Adrenal gland (tissue), 12 donors: ENCODE measurements around the gene KIF1C. TPM values are rescaled to one million over a fixed set of nuclear protein-coding genes. Genes with fewer than 3 reads are reported as not detected.

Source experiments
- DNase-seq, 7 donors: peaks; one replicate each; pipeline ENCODE4 v3.0.0-alpha.2; 2019 to 2020
- H3K27ac ChIP-seq, 5 donors: fragments of 200-600 bp; sonication (generic) in 4 of 5; 1 replicate in 3 of 5; 2 replicates in 2 of 5; pipeline versions ENCODE4 v1.5.1 to v1.8.0; 2016 to 2020; ENCODE audit warnings: mild to moderate bottlenecking in 1 of 5
- H3K27me3 ChIP-seq: fragments of 200-600 bp; 2 replicates; pipeline ENCODE4 v1.8.0; 2021
- H3K36me3 ChIP-seq, 2 donors: fragments of 200-600 bp; replicated peaks in 1 of 2; 1 replicate in 1 of 2; 2 replicates in 1 of 2; pipeline versions ENCODE4 v1.5.1 to v1.8.0; 2018 to 2022
- H3K4me1 ChIP-seq, 2 donors: fragments of 200-600 bp; replicated peaks in 1 of 2; 1 replicate in 1 of 2; 2 replicates in 1 of 2; pipeline versions ENCODE4 v1.5.1 to v1.8.0; 2018 to 2021
- H3K4me3 ChIP-seq, 4 donors: fragments of 200-600 bp; sonication (generic) in 3 of 4; one replicate each; pipeline ENCODE4 v1.5.1; 2016 to 2018
- H3K9me3 ChIP-seq, 3 donors: fragments of 200-600 bp; sonication (generic) in 1 of 3; replicated peaks in 1 of 3; 1 replicate in 2 of 3; 2 replicates in 1 of 3; pipeline versions ENCODE4 v1.5.1 to v1.8.0; 2016 to 2021
- POLR2A ChIP-seq, 2 donors: fragments of 450-650 bp; IDR thresholded peaks; one replicate each; pipeline ENCODE4 v1.6.1; 2017; ENCODE audit warnings: antibody characterized with exemption in 2 of 2, mild to moderate bottlenecking in 2 of 2, moderate library complexity in 1 of 2
- WGBS, 4 donors: extraction: QIAGEN DNeasy Blood & Tissue Kit in 2 of 4; methylation state at CpG; one replicate each; pipeline versions ENCODE4 v1.1.5 to v1.1.7; 2013 to 2017; 5-methylcytosine and 5-hydroxymethylcytosine counted together
- intact Hi-C, 2 donors: fragments of 100-400 bp; cut with DNase I; formaldehyde crosslinking; loops; one replicate each; pipeline versions ENCODE4 v1.14.1 to v1.15.0; 2022 to 2023
- polyA plus RNA-seq, 3 donors: library from polyadenylated mRNA; stranded (reverse); fragments of 200-250 nt in 2 of 3; fragments of 350-450 nt in 1 of 3; fragmentation: Illumina TruSeq in 1 of 3; extraction: RNeasy Lipid Tissue Mini Kit (QIAGEN cat#74804) in 1 of 3; gene quantifications; one replicate each; pipeline ENCODE4 v1.2.3, GENCODE V29; 2013 to 2014
- total RNA-seq, 9 donors: library from RNA; depleted of rRNA in 4 of 9; stranded (reverse); fragments of >200 nt in 4 of 9; fragments of 120-200 nt in 1 of 9; fragmentation: NEBNext Ultra II Directional in 1 of 9; extraction: Animal tissue kit (Norgen Biotek cat#: 25700) in 1 of 9; gene quantifications; one replicate each; pipeline versions ENCODE4 v1.1.0 to v1.2.4, GENCODE V29; 2013 to 2023
- TF ChIP-seq, protein P1 (sequence below), 6 experiments: fragments of 450-650 bp in 4 of 6; fragments of 200-600 bp in 2 of 6; sonication (generic) in 1 of 6; IDR thresholded peaks; 1 replicate in 5 of 6; 2 replicates in 1 of 6; pipeline versions ENCODE4 v1.5.1 to v1.8.0; 2016 to 2021; ENCODE audit warnings: antibody characterized with exemption in 6 of 6, mild to moderate bottlenecking in 2 of 6, moderate library complexity in 1 of 6
- donor health status: healthy with polysubstance abuse.
- donor health status: Bipolar disorder and iron deficiency.
- donor health status: DM: yes; HTN: yes; CAD: no.
- donor health status: DM: no; HTN: no; CAD: no.
- donor health status: DM: no; HTN: no; CAD: no.
- donor health status: DM: yes; HTN: yes; CAD: no.

KIF1C gene
- total and polyA plus RNA-seq, 12 donors, result 16.2 to 91.0 (median 55.4) TPM

DNA sequence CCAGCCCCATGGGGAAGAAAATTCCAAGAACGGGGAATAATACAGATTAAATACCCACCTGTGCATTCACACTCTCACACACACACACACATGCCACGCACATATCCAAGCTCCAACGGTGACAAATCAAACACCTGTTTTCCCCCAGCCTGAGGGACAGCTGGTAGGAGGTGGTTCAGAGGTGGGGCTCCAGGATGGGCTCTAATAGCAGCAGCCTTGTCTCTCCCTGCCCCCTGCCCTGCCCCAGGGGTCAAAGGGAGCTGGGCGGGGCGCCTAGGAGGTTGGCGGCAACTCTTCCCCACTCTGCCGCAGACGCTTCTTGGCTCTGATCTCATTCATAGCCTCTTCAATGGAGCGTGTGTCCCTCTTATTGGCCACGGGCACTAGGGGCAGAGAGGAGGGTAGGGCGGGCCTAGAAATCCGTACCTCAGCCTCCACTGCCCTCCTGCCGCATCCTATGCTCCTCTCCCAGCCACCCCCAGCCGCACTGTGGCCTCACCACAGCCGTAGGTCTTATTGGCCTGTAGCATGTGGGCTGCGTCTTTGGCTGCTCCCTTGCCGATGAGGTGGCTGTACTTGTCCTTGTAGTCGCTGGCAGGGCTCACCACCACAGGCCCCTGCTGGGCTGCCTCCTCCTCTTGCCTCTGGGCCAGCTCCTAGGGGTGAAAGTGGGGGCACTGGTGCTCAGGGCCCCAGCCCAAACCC lies 38.3 kb upstream of the KIF1C start:
- intact Hi-C loops, result no loop called here
- no peaks in the 10 kb centered on the region for H3K9me3 ChIP-seq
- TF ChIP-seq, protein P1, sequence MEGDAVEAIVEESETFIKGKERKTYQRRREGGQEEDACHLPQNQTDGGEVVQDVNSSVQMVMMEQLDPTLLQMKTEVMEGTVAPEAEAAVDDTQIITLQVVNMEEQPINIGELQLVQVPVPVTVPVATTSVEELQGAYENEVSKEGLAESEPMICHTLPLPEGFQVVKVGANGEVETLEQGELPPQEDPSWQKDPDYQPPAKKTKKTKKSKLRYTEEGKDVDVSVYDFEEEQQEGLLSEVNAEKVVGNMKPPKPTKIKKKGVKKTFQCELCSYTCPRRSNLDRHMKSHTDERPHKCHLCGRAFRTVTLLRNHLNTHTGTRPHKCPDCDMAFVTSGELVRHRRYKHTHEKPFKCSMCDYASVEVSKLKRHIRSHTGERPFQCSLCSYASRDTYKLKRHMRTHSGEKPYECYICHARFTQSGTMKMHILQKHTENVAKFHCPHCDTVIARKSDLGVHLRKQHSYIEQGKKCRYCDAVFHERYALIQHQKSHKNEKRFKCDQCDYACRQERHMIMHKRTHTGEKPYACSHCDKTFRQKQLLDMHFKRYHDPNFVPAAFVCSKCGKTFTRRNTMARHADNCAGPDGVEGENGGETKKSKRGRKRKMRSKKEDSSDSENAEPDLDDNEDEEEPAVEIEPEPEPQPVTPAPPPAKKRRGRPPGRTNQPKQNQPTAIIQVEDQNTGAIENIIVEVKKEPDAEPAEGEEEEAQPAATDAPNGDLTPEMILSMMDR (IDR thresholded peaks at IDR 0.05), result no peak
- no peak for TF ChIP-seq POLR2A (IDR thresholded peaks at IDR 0.05)
- no peak for DNase-seq
- H3K27me3 ChIP-seq, result no peaks in the 10 kb centered on the region
- WGBS, 4 donors, result 85 to 92% (median 90%) methylated on average over 10 to 18 of the region's 18 CpGs
- no peak overlapping the region for H3K4me3 ChIP-seq
- no peaks in the 10 kb centered on the region for H3K4me1 ChIP-seq
- H3K27ac ChIP-seq, result no peak overlapping the region
- peaks cover 0 to 20% of the 10 kb centered on the region in 2 donors for H3K36me3 ChIP-seq

GRCh38 chr17:4960279-4960922 lies 37.3 kb upstream of the KIF1C start:
- TF ChIP-seq POLR2A (IDR thresholded peaks at IDR 0.05), result no peak
- TF ChIP-seq, protein P1 (IDR thresholded peaks at IDR 0.05), result no peak
- no peaks in the 10 kb centered on the region for H3K9me3 ChIP-seq
- DNase-seq, result no peak
- H3K4me3 ChIP-seq, result no peak overlapping the region
- peaks cover 0 to 20% of the 10 kb centered on the region in 2 donors for H3K36me3 ChIP-seq
- WGBS, 4 donors, result 87 to 96% (median 90%) methylated on average over 9 of the region's 9 CpGs
- no peaks in the 10 kb centered on the region for H3K27me3 ChIP-seq
- no peak overlapping the region for H3K27ac ChIP-seq
- intact Hi-C loops, result no loop called here
- H3K4me1 ChIP-seq, result peaks cover 0 to under 1% of the 10 kb centered on the region in 2 donors

- H3K27ac ChIP-seq, result peak overlapping the region in 4 of 5 donors; percentile 82 to 99 (median 94)
- 94 to 95% (median 95%) methylated on average over 15 of the region's 15 CpGs for WGBS, 4 donors
Measured at GRCh38 chr17:4965311-4965986, 32.3 kb upstream of the KIF1C start.

More at GRCh38 chr17:4965311-4965986, 32.3 kb upstream of the KIF1C start:
- H3K4me1 ChIP-seq, result peaks cover 19 to 35% of the 10 kb centered on the region in 2 donors
- intact Hi-C loops, result no loop called here
- H3K27me3 ChIP-seq, result no peaks in the 10 kb centered on the region
- peak overlapping the region in 1 of 4 donors; percentile 82 for H3K4me3 ChIP-seq
- peaks cover 0 to 10% of the 10 kb centered on the region in 2 donors for H3K36me3 ChIP-seq
- no peaks in the 10 kb centered on the region for H3K9me3 ChIP-seq
- no peak for DNase-seq
- TF ChIP-seq POLR2A (IDR thresholded peaks at IDR 0.05), result no peak
- TF ChIP-seq, protein P1 (IDR thresholded peaks at IDR 0.05), result no peak
